Tibial artery (tissue), 4 donors: ENCODE data around the gene TTLL11.

ENCODE experiments used
- DNase-seq, 2 donors: peaks; one replicate each; pipeline ENCODE4 v3.0.0-alpha.2; 2019
- H3K27ac ChIP-seq, 2 donors: fragments of 200-600 bp; sonication (generic) in 1 of 2; 1 replicate in 1 of 2; 2 replicates in 1 of 2; pipeline ENCODE4 v1.5.1; 2018 to 2019; ENCODE audit warnings: mild to moderate bottlenecking in 1 of 2
- H3K27me3 ChIP-seq, 2 donors: fragments of 200-600 bp; sonication (generic) in 1 of 2; one replicate each; pipeline versions ENCODE4 v1.5.1 to v1.6.0; 2016 to 2019
- H3K36me3 ChIP-seq, 3 donors: fragments of 200-600 bp; sonication (generic) in 2 of 3; one replicate each; pipeline ENCODE4 v1.5.1; 2016 to 2019; ENCODE audit warnings: mild to moderate bottlenecking in 2 of 3
- H3K4me1 ChIP-seq, 4 donors: fragments of 200-600 bp; sonication (generic) in 2 of 4; 1 replicate in 3 of 4; 2 replicates in 1 of 4; pipeline ENCODE4 v1.5.1; 2016 to 2019
- H3K4me3 ChIP-seq, 2 donors: fragments of 200-600 bp; sonication (generic) in 1 of 2; 1 replicate in 1 of 2; 2 replicates in 1 of 2; pipeline ENCODE4 v1.5.1; 2018 to 2019; ENCODE audit warnings: mild to moderate bottlenecking in 2 of 2
- H3K9me3 ChIP-seq, 3 donors: fragments of 200-600 bp; sonication (generic) in 1 of 3; one replicate each; pipeline ENCODE4 v1.5.1; 2016 to 2019
- intact Hi-C: fragments of 100-400 bp; cut with DNase I; formaldehyde crosslinking; loops from one replicate; pipeline ENCODE4 v1.15.0; 2023; ENCODE audit warnings: low total_unique reads
- TF ChIP-seq, protein P1 (sequence below), 2 experiments: fragments of 200-600 bp in 1 of 2; fragments of 450-650 bp in 1 of 2; IDR thresholded peaks; one replicate each; pipeline ENCODE4 v1.5.1; 2017 to 2019; ENCODE audit warnings: antibody characterized with exemption in 2 of 2, mild to moderate bottlenecking in 1 of 2, moderate library complexity in 1 of 2

The TTLL11 gene

GRCh38 chr9:122091682-122092592 is 1.2 kb downstream of the TTLL11 start:
- TF ChIP-seq, protein P1, sequence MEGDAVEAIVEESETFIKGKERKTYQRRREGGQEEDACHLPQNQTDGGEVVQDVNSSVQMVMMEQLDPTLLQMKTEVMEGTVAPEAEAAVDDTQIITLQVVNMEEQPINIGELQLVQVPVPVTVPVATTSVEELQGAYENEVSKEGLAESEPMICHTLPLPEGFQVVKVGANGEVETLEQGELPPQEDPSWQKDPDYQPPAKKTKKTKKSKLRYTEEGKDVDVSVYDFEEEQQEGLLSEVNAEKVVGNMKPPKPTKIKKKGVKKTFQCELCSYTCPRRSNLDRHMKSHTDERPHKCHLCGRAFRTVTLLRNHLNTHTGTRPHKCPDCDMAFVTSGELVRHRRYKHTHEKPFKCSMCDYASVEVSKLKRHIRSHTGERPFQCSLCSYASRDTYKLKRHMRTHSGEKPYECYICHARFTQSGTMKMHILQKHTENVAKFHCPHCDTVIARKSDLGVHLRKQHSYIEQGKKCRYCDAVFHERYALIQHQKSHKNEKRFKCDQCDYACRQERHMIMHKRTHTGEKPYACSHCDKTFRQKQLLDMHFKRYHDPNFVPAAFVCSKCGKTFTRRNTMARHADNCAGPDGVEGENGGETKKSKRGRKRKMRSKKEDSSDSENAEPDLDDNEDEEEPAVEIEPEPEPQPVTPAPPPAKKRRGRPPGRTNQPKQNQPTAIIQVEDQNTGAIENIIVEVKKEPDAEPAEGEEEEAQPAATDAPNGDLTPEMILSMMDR (IDR thresholded peaks at IDR 0.05) = no peak
- no peaks in the 10 kb centered on the region for H3K36me3 ChIP-seq
- no peaks in the 10 kb centered on the region for H3K27me3 ChIP-seq
- intact Hi-C loops = no loop called here
- peak overlapping the region; percentile 65 to 80 for H3K4me3 ChIP-seq
- H3K9me3 ChIP-seq = no peaks in the 10 kb centered on the region
- H3K27ac ChIP-seq = peak overlapping the region; percentile 72 to 79
- DNase-seq = peak in 1 of 2 donors; percentile 7
- H3K4me1 ChIP-seq = peaks cover 5 to 70% (median 47%) of the 10 kb centered on the region in 4 donors

DNA sequence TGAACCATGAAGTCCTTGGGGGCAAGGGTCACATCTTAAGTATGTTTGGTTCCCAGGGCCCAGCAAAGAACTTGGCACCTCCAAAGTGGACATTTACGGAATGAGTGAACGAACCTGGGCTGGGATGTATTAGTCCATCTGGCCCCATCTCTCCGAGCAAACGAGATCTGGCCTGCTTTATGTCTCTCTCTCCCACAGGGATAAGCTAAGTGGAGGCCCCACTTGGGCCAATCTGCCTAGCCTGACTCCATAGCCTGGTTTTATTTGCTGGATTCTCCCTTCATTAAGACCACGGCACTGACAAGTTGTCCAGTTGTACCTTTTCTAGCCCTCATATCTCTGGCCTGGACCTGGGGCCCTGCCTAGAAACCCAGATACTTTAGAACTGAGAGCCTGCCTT is 2.1 kb downstream of the TTLL11 start:
- no peaks in the 10 kb centered on the region for H3K9me3 ChIP-seq
- H3K4me1 ChIP-seq = peaks cover 5 to 74% (median 52%) of the 10 kb centered on the region in 4 donors
- no peaks in the 10 kb centered on the region for H3K27me3 ChIP-seq
- DNase-seq = peak in 1 of 2 donors; percentile 33
- H3K4me3 ChIP-seq = peak overlapping the region; percentile 65 to 80
- peak overlapping the region; percentile 34 to 79 for H3K27ac ChIP-seq
- intact Hi-C loops = no loop called here
- TF ChIP-seq, protein P1 (IDR thresholded peaks at IDR 0.05) = no peak
- no peaks in the 10 kb centered on the region for H3K36me3 ChIP-seq

DNA sequence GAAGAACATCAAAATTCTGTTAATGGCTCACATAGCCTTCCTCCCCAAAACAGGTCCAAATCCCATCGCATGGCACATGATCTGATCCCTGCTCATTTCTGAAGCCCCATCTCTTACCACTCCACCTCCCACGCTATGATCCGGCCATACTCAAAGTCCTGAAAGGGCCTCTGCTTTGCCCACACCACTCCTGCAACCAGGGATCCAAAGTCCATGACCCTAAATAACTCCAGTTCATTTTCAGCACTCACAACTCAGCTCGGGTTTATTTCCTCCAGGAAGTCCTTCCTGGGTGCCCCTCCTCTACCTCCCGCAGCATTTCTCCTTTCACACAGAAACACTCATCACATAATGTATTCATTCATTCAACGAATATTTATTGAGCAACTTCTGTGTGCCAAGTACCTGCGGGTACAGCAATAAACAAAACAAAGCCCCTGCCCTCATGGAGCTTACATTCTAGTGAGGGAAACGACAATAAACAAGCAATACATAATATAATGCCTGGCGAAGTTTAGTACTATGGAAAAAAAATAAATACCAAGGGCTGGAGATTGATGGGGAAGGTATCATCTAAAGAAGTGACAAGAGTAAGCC is 2.7 kb downstream of the TTLL11 start:
- Histone ChIP-seq H3K27ac (peak overlapping the region in 1 of 2 donors; percentile 34), H3K36me3 (no peaks in the 10 kb centered on the region), H3K9me3 (no peaks in the 10 kb centered on the region), H3K4me1 (peaks cover 5 to 77% (median 56%) of the 10 kb centered on the region in 4 donors), H3K4me3 (peak overlapping the region in 1 of 2 donors; percentile 65), H3K27me3 (no peaks in the 10 kb centered on the region)
- DNase-seq = peak in 1 of 2 donors; percentile 17
- intact Hi-C loops = no loop called here
- TF ChIP-seq, protein P1 (IDR thresholded peaks at IDR 0.05) = no peak

GRCh38 chr9:122088880-122089706 is 4.0 kb downstream of the TTLL11 start:
- Histone ChIP-seq H3K27ac (peak overlapping the region; percentile 75 to 79), H3K4me3 (no peak overlapping the region), H3K9me3 (no peaks in the 10 kb centered on the region), H3K27me3 (no peaks in the 10 kb centered on the region), H3K4me1 (peaks cover 5 to 90% (median 54%) of the 10 kb centered on the region in 4 donors), H3K36me3 (no peaks in the 10 kb centered on the region)
- TF ChIP-seq, protein P1 (IDR thresholded peaks at IDR 0.05) = no peak
- DNase-seq = no peak
- intact Hi-C loops = no loop called here

DNA sequence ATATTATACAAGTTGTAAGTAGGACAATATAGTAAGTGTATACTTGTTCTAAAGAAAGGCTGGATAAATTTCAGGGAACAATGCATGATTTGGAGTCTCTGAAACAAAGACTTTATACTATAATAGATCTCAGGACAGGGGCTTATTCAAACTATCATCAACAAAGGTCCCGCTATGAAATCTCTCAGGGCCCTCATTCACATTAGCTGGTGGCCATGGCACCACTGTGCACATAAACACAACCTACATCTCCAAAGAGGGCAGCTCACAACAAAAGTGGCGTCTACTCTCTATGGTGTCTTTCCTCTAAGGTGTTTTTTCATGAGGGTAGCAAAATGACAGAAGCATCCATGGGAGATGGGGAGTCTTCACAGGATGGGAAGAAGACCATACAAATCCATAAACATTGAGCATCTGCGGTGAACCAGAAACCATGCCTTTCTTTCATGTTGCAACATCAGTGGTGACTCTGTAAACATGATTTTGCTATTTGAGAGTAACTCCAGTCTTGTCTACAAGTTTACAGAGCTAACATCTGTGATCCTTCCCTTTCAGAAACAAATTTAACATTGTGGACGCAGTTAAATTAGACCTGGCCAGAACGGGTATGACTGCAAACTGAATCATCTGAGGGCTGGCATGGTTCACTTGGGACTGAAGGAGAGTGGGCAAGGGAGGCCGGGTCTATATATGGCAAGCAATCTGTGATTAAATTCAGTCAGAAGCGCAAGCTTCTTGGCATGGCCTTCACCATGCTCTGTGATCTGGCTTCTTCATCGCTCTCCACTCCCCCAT is 5.5 kb downstream of the TTLL11 start:
- TF ChIP-seq, protein P1 (IDR thresholded peaks at IDR 0.05) = no peak
- Histone ChIP-seq H3K9me3 (no peaks in the 10 kb centered on the region), H3K27ac (peak overlapping the region; percentile 75 to 79), H3K4me1 (peaks cover 5 to 100% (median 47%) of the 10 kb centered on the region in 4 donors), H3K36me3 (no peaks in the 10 kb centered on the region), H3K4me3 (no peak overlapping the region), H3K27me3 (no peaks in the 10 kb centered on the region)
- intact Hi-C loops = no loop called here
- DNase-seq = peak; percentile 44 to 85
